Activated CD4-positive, alpha-beta T cell treated with anti-CD3 and anti-CD28 coated beads, Interleukin-2, amount 50 U/mL, for 4 hours (primary cell): ENCODE data around the gene CXorf58.
"Not testable (repeated sequence)": the region's sequence is repeated elsewhere in the genome, so short reads cannot be mapped to it uniquely, and the experiment has no call there.

ENCODE experiments used
- DNase-seq, 2 experiments: peaks; one replicate each; pipeline ENCODE4 v3.0.0-alpha.2; 2020

CXorf58 gene

GRCh38 chrX:23959781-23960180 is 52.0 kb downstream of the CXorf58 start:
- DNase-seq = no peak

- DNase-seq = no peak
Observed at GRCh38 chrX:23964191-23964590, 56.4 kb downstream of the CXorf58 start.

GRCh38 chrX:23965630-23966029 is 57.8 kb downstream of the CXorf58 start:
- DNase-seq = not testable (repeated sequence)

- DNase-seq = no peak
Observed at GRCh38 chrX:23978491-23978890, 70.7 kb downstream of the CXorf58 start.

- DNase-seq = no peak
Observed at GRCh38 chrX:23980011-23980441, 72.2 kb downstream of the CXorf58 start.

- no peak for DNase-seq
Observed at GRCh38 chrX:23981222-23981621, 73.4 kb downstream of the CXorf58 start.

GRCh38 chrX:23981711-23982110 is 73.9 kb downstream of the CXorf58 start:
- DNase-seq = no peak

- no peak for DNase-seq
Observed at GRCh38 chrX:23982891-23983290, 75.1 kb downstream of the CXorf58 start.
